ENCODE results near the gene MPP7. TPM values are rescaled to one million over a fixed set of nuclear protein-coding genes. Genes with fewer than 3 reads are reported as not detected.

MPP7 gene
- total and polyA plus RNA-seq, 2 of the 8 experiments (the other 6 are each of a cell fraction or from before 2014, with no cell fraction given), result 1.9 to 9.3 TPM

- no peak overlapping the region for H3K56ac ChIP-seq (replicated peaks; ENCODE audit: insufficient read length, low read depth, low read length)
- H3K27ac ChIP-seq (ENCODE audit: low read depth, low read length), result no peak overlapping the region
- no peaks in the 10 kb centered on the region for H3K4me1 ChIP-seq (replicated peaks in 1 of 4; ENCODE audit: control insufficient read depth in 3 of 4, insufficient read depth in 4 of 4, low read length in 3 of 4)
- FAIRE-seq (no peak), DNase-seq (ENCODE audit: low read depth in 1 of 2, low spot score in 2 of 2) (no peak)
- H3K4me3 ChIP-seq (ENCODE audit: extremely low read depth in 1 of 4, insufficient read depth in 2 of 4, low read depth in 3 of 4, low read length in 4 of 4), result no peak overlapping the region
- no peak overlapping the region for H3K14ac ChIP-seq (ENCODE audit: insufficient read length)
- CTCF ChIA-PET (ENCODE audit: partially characterized antibody), result interaction anchor here (1.3 kb wide), 1 partner anchor 44 kb away, joined by 3 read pairs; no protein-coding TSS in a partner anchor
- no peak overlapping the region for H2BK15ac ChIP-seq (ENCODE audit: low read length)
- no peak overlapping the region for H2BK12ac ChIP-seq (ENCODE audit: low read depth, low read length)
- no peaks in the 10 kb centered on the region for H3K9me3 ChIP-seq (ENCODE audit: insufficient read depth in 2 of 2, low read depth in 1 of 2, low read length in 1 of 2)
- WGBS, 2 experiments (ENCODE audit: extremely low coverage in 1 of 2, insufficient coverage in 1 of 2, insufficient read length in 1 of 2, insufficient replicate concordance in 2 of 2, low coverage in 1 of 2, low lambda C conversion rate in 2 of 2, missing lambda C conversion rate in 1 of 2), result 70% methylated on average over 3 of the region's 3 CpGs; no CpG with 5 or more reads in 1 of the 2 experiments
- H3K36me3 ChIP-seq (ENCODE audit: control insufficient read depth in 2 of 4, insufficient read depth in 4 of 4, low read length in 3 of 4), result no peaks in the 10 kb centered on the region
- no peak overlapping the region for H4K5ac ChIP-seq (ENCODE audit: insufficient read length, low read depth, low read length)
- no peak overlapping the region for H2BK120ac ChIP-seq (replicated peaks; ENCODE audit: low read depth, low read length)
- H3K4ac ChIP-seq (replicated peaks; ENCODE audit: insufficient read length, low read depth, low read length), result no peak overlapping the region
- H2BK5ac ChIP-seq (ENCODE audit: low read depth, low read length), result no peak overlapping the region
- H4K91ac ChIP-seq (replicated peaks; ENCODE audit: insufficient read length, low read length), result no peak overlapping the region
- no peak overlapping the region for H2AK5ac ChIP-seq (ENCODE audit: low read depth, low read length)
- no peak overlapping the region for H3K18ac ChIP-seq (ENCODE audit: extremely low read depth, low read length)
- H2AFZ ChIP-seq (ENCODE audit: low read length), result no peak overlapping the region
- no peaks in the 10 kb centered on the region for H3K79me1 ChIP-seq (ENCODE audit: low read depth, low read length)
- no peak overlapping the region for H3K9ac ChIP-seq (replicated peaks in 1 of 4; ENCODE audit: extremely low read depth in 1 of 4, low read depth in 3 of 4, low read length in 3 of 4)
- no peaks in the 10 kb centered on the region for H3K27me3 ChIP-seq (replicated peaks in 1 of 4; ENCODE audit: control insufficient read depth in 3 of 4, extremely low read depth in 1 of 4, insufficient read depth in 3 of 4, low read length in 3 of 4)
- no peaks in the 10 kb centered on the region for H3K79me2 ChIP-seq (ENCODE audit: control insufficient read depth in 1 of 2, insufficient read depth in 2 of 2, low read length in 2 of 2)
- no peak overlapping the region for H4K8ac ChIP-seq (ENCODE audit: extremely low read depth, insufficient read depth, low read length)
- POLR2A ChIA-PET (ENCODE audit: partially characterized antibody), result no interaction called here
- no peaks in the 10 kb centered on the region for H4K20me1 ChIP-seq (replicated peaks in 1 of 2; ENCODE audit: control insufficient read depth in 1 of 2, insufficient read depth in 2 of 2, low read length in 2 of 2)
- no peak for TF ChIP-seq BCL11A (IDR thresholded peaks at IDR 0.05; ENCODE audit: low read depth in 2 of 2, low read length in 2 of 2)
- H3K23me2 ChIP-seq (ENCODE audit: low read depth, low read length), result no peaks in the 10 kb centered on the region; the same call in 1 of the 2 replicates
- H2BK20ac ChIP-seq (ENCODE audit: low read length), result no peak overlapping the region
- no peak overlapping the region for H3K23ac ChIP-seq (ENCODE audit: insufficient read length)
- H3K4me2 ChIP-seq (ENCODE audit: insufficient read depth in 1 of 2, low read depth in 2 of 2, low read length in 2 of 2), result no peak overlapping the region
Measured at GRCh38 chr10:28349892-28350291, 47.0 kb upstream of the MPP7 start.

Data from H1 (cell line).